Ascending aorta (tissue), 2 donors: Measurements from ENCODE around the gene TXLNG. TPM values are rescaled to one million over a fixed set of nuclear protein-coding genes. Genes with fewer than 3 reads are reported as not detected.
A peak's percentile ranks its signal among the peaks of the same experiment; 100 is the strongest.

Experiments used
- DNase-seq, 2 donors: peaks; one replicate each; pipeline ENCODE4 v3.0.0-alpha.2; 2019; ENCODE audit warnings: low spot score in 2 of 2
- H3K27ac ChIP-seq, 2 donors: fragments of 200-600 bp; sonication (generic); one replicate each; pipeline ENCODE4 v1.5.1; 2016 to 2017; ENCODE audit warnings: mild to moderate bottlenecking in 1 of 2
- H3K27me3 ChIP-seq: fragments of 200-600 bp; sonication (generic); one replicate; pipeline ENCODE4 v1.5.1; 2017
- H3K36me3 ChIP-seq, 2 donors: fragments of 200-600 bp; sonication (generic); one replicate each; pipeline ENCODE4 v1.5.1; 2016
- H3K4me1 ChIP-seq, 2 donors: fragments of 200-600 bp; sonication (generic); one replicate each; pipeline ENCODE4 v1.5.1; 2016 to 2017; ENCODE audit warnings: mild to moderate bottlenecking in 1 of 2
- H3K4me3 ChIP-seq, 2 donors: fragments of 200-600 bp; sonication (generic); one replicate each; pipeline ENCODE4 v1.5.1; 2016 to 2017; ENCODE audit warnings: mild to moderate bottlenecking in 1 of 2
- H3K9me3 ChIP-seq, 2 donors: fragments of 200-600 bp; sonication (generic); one replicate each; pipeline ENCODE4 v1.5.1; 2016
- CTCF ChIP-seq, 3 experiments: fragments of 200-600 bp in 2 of 3; fragments of 450-650 bp in 1 of 3; sonication (generic) in 2 of 3; IDR thresholded peaks; one replicate each; pipeline ENCODE4 v1.5.1; 2016 to 2019; ENCODE audit warnings: antibody characterized with exemption in 3 of 3, mild to moderate bottlenecking in 1 of 3, moderate library complexity in 1 of 3
- intact Hi-C: fragments of 100-400 bp; cut with DNase I; formaldehyde crosslinking; loops from one replicate; pipeline ENCODE4 v1.15.1; 2023
- total RNA-seq: library from RNA; depleted of rRNA; stranded (reverse); fragments of >200 nt; gene quantifications from one replicate; pipeline ENCODE4 v1.1.0, GENCODE V29; 2016

The TXLNG gene
- total RNA-seq, 1 donor from 2014 or later = 3.9 TPM

GRCh38 chrX:16874458-16875095, 88.3 kb downstream of the TXLNG start:
- intact Hi-C loops = no loop called here
- DNase-seq = no peak
- no peak overlapping the region for H3K4me3 ChIP-seq
- H3K27me3 ChIP-seq = no peaks in the 10 kb centered on the region
- H3K9me3 ChIP-seq = no peaks in the 10 kb centered on the region
- no peaks in the 10 kb centered on the region for H3K4me1 ChIP-seq
- no peak for TF ChIP-seq CTCF (IDR thresholded peaks at IDR 0.05)
- H3K36me3 ChIP-seq = no peaks in the 10 kb centered on the region
- H3K27ac ChIP-seq = no peak overlapping the region

- Histone ChIP-seq H3K4me3 (no peak overlapping the region), H3K36me3 (no peaks in the 10 kb centered on the region), H3K27me3 (no peaks in the 10 kb centered on the region), H3K27ac (no peak overlapping the region), H3K4me1 (no peaks in the 10 kb centered on the region), H3K9me3 (no peaks in the 10 kb centered on the region)
- no peak for DNase-seq
- no peak for TF ChIP-seq CTCF (IDR thresholded peaks at IDR 0.05)
- intact Hi-C loops = no loop called here
These were observed 90.4 kb downstream of the TXLNG start for GRCh38 chrX:16876696-16877095.

GRCh38 chrX:16882169-16882568, 95.9 kb downstream of the TXLNG start:
- no peak for TF ChIP-seq CTCF (IDR thresholded peaks at IDR 0.05)
- Histone ChIP-seq H3K36me3 (no peaks in the 10 kb centered on the region), H3K4me1 (no peaks in the 10 kb centered on the region), H3K9me3 (no peaks in the 10 kb centered on the region), H3K4me3 (peak overlapping the region; percentile 37 to 57), H3K27me3 (no peaks in the 10 kb centered on the region), H3K27ac (no peak overlapping the region)
- no peak for DNase-seq
- intact Hi-C loops = loop anchor here (2.0 to 5.0 kb wide), 2 partner anchors 165 to 195 kb away; no protein-coding TSS in a partner anchor

GRCh38 chrX:16882702-16883486, 96.6 kb downstream of the TXLNG start:
- peak; percentile 20 to 84 for DNase-seq
- Histone ChIP-seq H3K4me1 (no peaks in the 10 kb centered on the region), H3K9me3 (no peaks in the 10 kb centered on the region), H3K27ac (peak overlapping the region in 1 of 2 donors; percentile 53), H3K4me3 (peak overlapping the region; percentile 37 to 57), H3K36me3 (no peaks in the 10 kb centered on the region), H3K27me3 (no peaks in the 10 kb centered on the region)
- intact Hi-C loops = loop anchor here (2.0 to 5.0 kb wide), 2 partner anchors 164 to 194 kb away; no protein-coding TSS in a partner anchor
- TF ChIP-seq CTCF (IDR thresholded peaks at IDR 0.05) = peak; percentile 27 to 59 (median 49)

GRCh38 chrX:16883487-16883804, 97.2 kb downstream of the TXLNG start:
- DNase-seq = no peak
- no peaks in the 10 kb centered on the region for H3K36me3 ChIP-seq
- no peak overlapping the region for H3K27ac ChIP-seq
- H3K9me3 ChIP-seq = no peaks in the 10 kb centered on the region
- no peak for TF ChIP-seq CTCF (IDR thresholded peaks at IDR 0.05)
- H3K4me1 ChIP-seq = no peaks in the 10 kb centered on the region
- no peaks in the 10 kb centered on the region for H3K27me3 ChIP-seq
- no peak overlapping the region for H3K4me3 ChIP-seq
- intact Hi-C loops = loop anchor here (2.0 to 5.0 kb wide), 2 partner anchors 163 to 194 kb away; no protein-coding TSS in a partner anchor
